HCT116 (cell line): ENCODE data around the gene ATP1A2. TPM values are rescaled to one million over a fixed set of nuclear protein-coding genes. Genes with fewer than 3 reads are reported as not detected.

Experiments
- ATAC-seq: fragments of 200-7000 bp; cut with Tn5 transposase; 2 replicates; pipeline ENCODE4 v1.9.1; 2020; ENCODE audit warnings: mild to moderate bottlenecking, moderate library complexity
- BruUV-seq: library from RNA; stranded (reverse); fragments of 400-500 nt; replicated peaks from 2 replicates; lab custom pipeline; 2021; lab: Mats Ljungman, UMichigan
- CTCF ChIA-PET: fragments of 300-600 bp; sonication (Branson Sonifier 250); formaldehyde crosslinking; loops from one replicate; lab custom pipeline; 2021; ENCODE audit warnings: antibody characterized with exemption; lab: Charles Lee
- POLR2A ChIA-PET: fragments of 300-600, 350-600 bp; sonication (Branson Sonifier 250); formaldehyde crosslinking; loops from one replicate; lab custom pipeline; 2021; ENCODE audit warnings: antibody characterized with exemption; lab: Charles Lee
- RAD21 ChIA-PET, 2 experiments: fragments of 300-600 bp; sonication (Branson Sonifier 250); formaldehyde crosslinking; loops; one replicate each; lab custom pipeline; 2023; ENCODE audit warnings: low total read pairs in 2 of 2; ENCODE audit not compliant: uncharacterized antibody in 2 of 2, unreplicated experiment in 2 of 2, low non-redundant PET in 1 of 2; lab: Charles Lee
- DNase-seq: peaks from one replicate; pipeline ENCODE4 v3.0.0-alpha.2; 2010; ENCODE audit warnings: low read depth, low spot score
- H2AFZ ChIP-seq: fragments of 200-600 bp; shearing (Covaris generic), sonication (generic); 2 replicates; pipeline ENCODE4 v1.6.1; 2017; ENCODE audit warnings: low read depth, mixed run types, mixed read lengths, antibody characterized with exemption, low read length; ENCODE audit not compliant: poor library complexity, severe bottlenecking
- H3K27ac ChIP-seq: 2 replicates; pipeline ENCODE4 v1.5.1; 2012; ENCODE audit warnings: low read depth, low read length
- H3K27me3 ChIP-seq: fragments of 200-600 bp; sonication (generic); 2 replicates; pipeline ENCODE4 v1.6.1; 2016; ENCODE audit warnings: mixed run types, low read length, mixed read lengths; ENCODE audit not compliant: insufficient read depth
- H3K36me3 ChIP-seq, 2 experiments: fragments of 200-500 bp in 1 of 2; fragments of 200-600 bp in 1 of 2; sonication (Bioruptor generic) in 1 of 2; sonication (generic) in 1 of 2; 2 replicates each; pipeline versions ENCODE4 v1.5.1 to v1.6.1; 2014 to 2016; ENCODE audit warnings: low read length in 2 of 2, inconsistent platforms in 1 of 2, mixed read lengths in 1 of 2, mixed run types in 1 of 2; ENCODE audit not compliant: insufficient read depth in 2 of 2, control insufficient read depth in 1 of 2
- H3K4me1 ChIP-seq, 2 experiments: fragments of 200-600 bp in 1 of 2; sonication (generic) in 1 of 2; 2 replicates each; pipeline versions ENCODE4 v1.5.1 to v1.6.1; 2012 to 2017; ENCODE audit warnings: low read length in 2 of 2, inconsistent platforms in 1 of 2, mild to moderate bottlenecking in 1 of 2, mixed read lengths in 1 of 2, mixed run types in 1 of 2, moderate library complexity in 1 of 2; ENCODE audit not compliant: insufficient read depth in 2 of 2, control insufficient read depth in 1 of 2
- H3K4me2 ChIP-seq: fragments of 200-600 bp; sonication (generic); 2 replicates; pipeline ENCODE4 v1.6.1; 2017; ENCODE audit warnings: mixed run types, low read length, mixed read lengths
- H3K4me3 ChIP-seq, 2 experiments: fragments of 200-600 bp in 1 of 2; sonication (generic) in 1 of 2; replicated peaks in 1 of 2; 2 replicates each; pipeline ENCODE4 v1.5.1; 2011 to 2016; ENCODE audit warnings: low read length in 2 of 2, control low read depth in 1 of 2, low read depth in 1 of 2, mild to moderate bottlenecking in 1 of 2, mixed read lengths in 1 of 2, mixed run types in 1 of 2
- H3K79me2 ChIP-seq: fragments of 200-600 bp; sonication (generic); 2 replicates; pipeline ENCODE4 v1.6.1; 2017; ENCODE audit warnings: mild to moderate bottlenecking, mixed run types, low read length, moderate library complexity, mixed read lengths; ENCODE audit not compliant: insufficient read depth
- H3K9ac ChIP-seq: fragments of 200-600 bp; sonication (generic); 2 replicates; pipeline ENCODE4 v1.6.1; 2016; ENCODE audit warnings: low read length, mixed read lengths
- H3K9me2 ChIP-seq: fragments of 200-600 bp; sonication (generic), shearing (Covaris generic); 2 replicates; pipeline ENCODE4 v1.6.1; 2017; ENCODE audit warnings: mixed run types, mild to moderate bottlenecking, moderate library complexity; ENCODE audit not compliant: insufficient read depth
- H3K9me3 ChIP-seq, 2 experiments: fragments of 200-500 bp in 1 of 2; fragments of 200-600 bp in 1 of 2; sonication (Bioruptor generic) in 1 of 2; sonication (generic) in 1 of 2; 2 replicates each; pipeline ENCODE4 v1.6.1; 2014 to 2017; ENCODE audit warnings: low read length in 2 of 2, mixed read lengths in 2 of 2, inconsistent platforms in 1 of 2, low read depth in 1 of 2, mild to moderate bottlenecking in 1 of 2, mixed run types in 1 of 2, moderate library complexity in 1 of 2; ENCODE audit not compliant: control insufficient read depth in 1 of 2, insufficient read depth in 1 of 2
- H4K20me1 ChIP-seq: fragments of 200-600 bp; sonication (generic), shearing (Covaris generic); 2 replicates; pipeline ENCODE4 v1.6.1; 2017; ENCODE audit warnings: mixed run types, mild to moderate bottlenecking, moderate library complexity; ENCODE audit not compliant: insufficient read depth
- CBX3 ChIP-seq: IDR thresholded peaks from 2 replicates; pipeline ENCODE4 v1.6.1; 2012; ENCODE audit warnings: low read depth
- CEBPB ChIP-seq: IDR thresholded peaks from 2 replicates; pipeline ENCODE4 v1.6.1; 2012; ENCODE audit warnings: low read depth
- EZH2 ChIP-seq: fragments of 200-600 bp; sonication (generic); IDR thresholded peaks from 2 replicates; pipeline ENCODE4 v1.6.1; 2017; ENCODE audit warnings: antibody characterized with exemption, mixed run types
- EZH2phosphoT487 ChIP-seq: fragments of 200-600 bp; IDR thresholded peaks from 2 replicates; pipeline ENCODE4 v1.6.1; 2018; ENCODE audit warnings: antibody characterized with exemption, borderline replicate concordance
- POLR2AphosphoS5 ChIP-seq: IDR thresholded peaks from 2 replicates; pipeline ENCODE4 v1.6.1; 2011; ENCODE audit warnings: mild to moderate bottlenecking, low read depth, low read length, moderate library complexity
- REST ChIP-seq: IDR thresholded peaks from 2 replicates; pipeline ENCODE4 v1.6.1; 2012; ENCODE audit warnings: low read depth
- SP1 ChIP-seq: IDR thresholded peaks from 2 replicates; pipeline ENCODE4 v1.6.1; 2012; ENCODE audit warnings: low read depth
- TCF7L2 ChIP-seq: IDR thresholded peaks from 2 replicates; pipeline ENCODE4 v1.7.0; 2011; ENCODE audit warnings: borderline replicate concordance, inconsistent platforms; ENCODE audit not compliant: insufficient read depth, insufficient read length; ENCODE audit errors: extremely low read depth
- YY1 ChIP-seq: IDR thresholded peaks from 2 replicates; pipeline ENCODE4 v1.6.1; 2011; ENCODE audit warnings: low read length, low read depth, moderate library complexity, mild to moderate bottlenecking; ENCODE audit not compliant: insufficient replicate concordance; ENCODE audit errors: extremely low read depth
- ZFX ChIP-seq: fragments of 450-650 bp; IDR thresholded peaks from 2 replicates; pipeline ENCODE4 v1.6.1; 2017
- intact Hi-C: fragments of 100-400 bp; cut with micrococcal nuclease; formaldehyde crosslinking; loops from 2 replicates; pipeline ENCODE4 v1.10.0; 2022
- total RNA-seq: library from RNA; stranded (reverse); gene quantifications from one replicate; pipeline ENCODE4 v1.2.1, GENCODE V29; 2021; ENCODE audit not compliant: unreplicated experiment
- TF ChIP-seq, protein P1 (sequence below): IDR thresholded peaks from 2 replicates; pipeline ENCODE4 v1.6.1; 2011; ENCODE audit warnings: mild to moderate bottlenecking, low read length, moderate library complexity; ENCODE audit not compliant: insufficient replicate concordance; ENCODE audit errors: extremely low read depth
- TF ChIP-seq, protein P2 (sequence below): IDR thresholded peaks from 2 replicates; pipeline ENCODE4 v1.6.1; 2012
- TF ChIP-seq, protein P3 (sequence below), 3 experiments: fragments of 200-600 bp in 1 of 3; sonication (generic) in 1 of 3; IDR thresholded peaks in 2 of 3; conservative IDR thresholded peaks in 1 of 3; 2 replicates each; pipeline ENCODE4 v1.5.1; 2012 to 2017; ENCODE audit warnings: low read depth in 2 of 3, low read length in 2 of 3, antibody characterized with exemption in 1 of 3, borderline replicate concordance in 1 of 3, control low read depth in 1 of 3, mild to moderate bottlenecking in 1 of 3, mixed read lengths in 1 of 3, mixed run types in 1 of 3, moderate library complexity in 1 of 3; ENCODE audit not compliant: insufficient read depth in 1 of 3
- TF ChIP-seq, protein P4 (sequence below): IDR thresholded peaks from 2 replicates; pipeline ENCODE4 v1.6.1; 2012

ATP1A2 gene
- total RNA-seq, 1 experiment from 2014 or later, result not detected

GRCh38 chr1:160178731-160179130, 63.2 kb downstream of the ATP1A2 start:
- DNase-seq (no peak), ATAC-seq (no peak)
- Histone ChIP-seq H3K36me3 (no peaks in the 10 kb centered on the region), H3K4me2 (no peak overlapping the region), H3K9me3 (no peaks in the 10 kb centered on the region), H3K4me1 (no peaks in the 10 kb centered on the region), H4K20me1 (no peaks in the 10 kb centered on the region), H2AFZ (no peak overlapping the region), H3K27me3 (no peaks in the 10 kb centered on the region; the same call in 1 of the 2 replicates), H3K79me2 (no peaks in the 10 kb centered on the region), H3K4me3 (no peak overlapping the region), H3K9ac (no peak overlapping the region), H3K9me2 (no peaks in the 10 kb centered on the region), H3K27ac (no peak overlapping the region)
- CTCF ChIA-PET, result interaction anchor here (0.9 to 1.5 kb wide), 2 partner anchors 15 to 73 kb away, joined by 3 to 6 read pairs; no protein-coding TSS in a partner anchor
- BruUV-seq, result no TSS peak
- POLR2A ChIA-PET, result no interaction called here
- intact Hi-C loops, result no loop called here
- RAD21 ChIA-PET, result no interaction called here
- TF ChIP-seq, protein P1, sequence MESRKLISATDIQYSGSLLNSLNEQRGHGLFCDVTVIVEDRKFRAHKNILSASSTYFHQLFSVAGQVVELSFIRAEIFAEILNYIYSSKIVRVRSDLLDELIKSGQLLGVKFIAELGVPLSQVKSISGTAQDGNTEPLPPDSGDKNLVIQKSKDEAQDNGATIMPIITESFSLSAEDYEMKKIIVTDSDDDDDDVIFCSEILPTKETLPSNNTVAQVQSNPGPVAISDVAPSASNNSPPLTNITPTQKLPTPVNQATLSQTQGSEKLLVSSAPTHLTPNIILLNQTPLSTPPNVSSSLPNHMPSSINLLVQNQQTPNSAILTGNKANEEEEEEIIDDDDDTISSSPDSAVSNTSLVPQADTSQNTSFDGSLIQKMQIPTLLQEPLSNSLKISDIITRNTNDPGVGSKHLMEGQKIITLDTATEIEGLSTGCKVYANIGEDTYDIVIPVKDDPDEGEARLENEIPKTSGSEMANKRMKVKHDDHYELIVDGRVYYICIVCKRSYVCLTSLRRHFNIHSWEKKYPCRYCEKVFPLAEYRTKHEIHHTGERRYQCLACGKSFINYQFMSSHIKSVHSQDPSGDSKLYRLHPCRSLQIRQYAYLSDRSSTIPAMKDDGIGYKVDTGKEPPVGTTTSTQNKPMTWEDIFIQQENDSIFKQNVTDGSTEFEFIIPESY, result no peak
- TF ChIP-seq REST (no peak), CEBPB (no peak), EZH2 (no peak), ZFX (no peak), YY1 (no peak), EZH2phosphoT487 (no peak), CBX3 (no peak), SP1 (no peak), TCF7L2 (no peak), POLR2AphosphoS5 (no peak)
- TF ChIP-seq, protein P2, sequence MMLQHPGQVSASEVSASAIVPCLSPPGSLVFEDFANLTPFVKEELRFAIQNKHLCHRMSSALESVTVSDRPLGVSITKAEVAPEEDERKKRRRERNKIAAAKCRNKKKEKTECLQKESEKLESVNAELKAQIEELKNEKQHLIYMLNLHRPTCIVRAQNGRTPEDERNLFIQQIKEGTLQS, result no peak
- TF ChIP-seq, protein P3, sequence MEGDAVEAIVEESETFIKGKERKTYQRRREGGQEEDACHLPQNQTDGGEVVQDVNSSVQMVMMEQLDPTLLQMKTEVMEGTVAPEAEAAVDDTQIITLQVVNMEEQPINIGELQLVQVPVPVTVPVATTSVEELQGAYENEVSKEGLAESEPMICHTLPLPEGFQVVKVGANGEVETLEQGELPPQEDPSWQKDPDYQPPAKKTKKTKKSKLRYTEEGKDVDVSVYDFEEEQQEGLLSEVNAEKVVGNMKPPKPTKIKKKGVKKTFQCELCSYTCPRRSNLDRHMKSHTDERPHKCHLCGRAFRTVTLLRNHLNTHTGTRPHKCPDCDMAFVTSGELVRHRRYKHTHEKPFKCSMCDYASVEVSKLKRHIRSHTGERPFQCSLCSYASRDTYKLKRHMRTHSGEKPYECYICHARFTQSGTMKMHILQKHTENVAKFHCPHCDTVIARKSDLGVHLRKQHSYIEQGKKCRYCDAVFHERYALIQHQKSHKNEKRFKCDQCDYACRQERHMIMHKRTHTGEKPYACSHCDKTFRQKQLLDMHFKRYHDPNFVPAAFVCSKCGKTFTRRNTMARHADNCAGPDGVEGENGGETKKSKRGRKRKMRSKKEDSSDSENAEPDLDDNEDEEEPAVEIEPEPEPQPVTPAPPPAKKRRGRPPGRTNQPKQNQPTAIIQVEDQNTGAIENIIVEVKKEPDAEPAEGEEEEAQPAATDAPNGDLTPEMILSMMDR (IDR thresholded peaks at IDR 0.05 in 2 of 3, conservative IDR thresholded peaks at IDR 0.05 in 1 of 3; ENCODE audit: borderline replicate concordance in 1 of 3, insufficient read depth in 1 of 3, low read depth in 2 of 3, low read length in 2 of 3), result no peak
- TF ChIP-seq, protein P4, sequence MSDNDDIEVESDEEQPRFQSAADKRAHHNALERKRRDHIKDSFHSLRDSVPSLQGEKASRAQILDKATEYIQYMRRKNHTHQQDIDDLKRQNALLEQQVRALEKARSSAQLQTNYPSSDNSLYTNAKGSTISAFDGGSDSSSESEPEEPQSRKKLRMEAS, result no peak
